DMS 273 treated with DMSO at 0.1 percent for 48 hours (cell line): ENCODE measurements around the gene ATP4B.
A peak's percentile ranks its signal among the peaks of the same experiment; 100 is the strongest.
"Not testable (repeated sequence)": the region's sequence is repeated elsewhere in the genome, so short reads cannot be mapped to it uniquely, and the experiment has no call there.

Experiments
- DNase-seq: peaks from one replicate; lab custom pipeline; 2025; lab: John Stamatoyannopoulos, UW

ATP4B gene

DNA sequence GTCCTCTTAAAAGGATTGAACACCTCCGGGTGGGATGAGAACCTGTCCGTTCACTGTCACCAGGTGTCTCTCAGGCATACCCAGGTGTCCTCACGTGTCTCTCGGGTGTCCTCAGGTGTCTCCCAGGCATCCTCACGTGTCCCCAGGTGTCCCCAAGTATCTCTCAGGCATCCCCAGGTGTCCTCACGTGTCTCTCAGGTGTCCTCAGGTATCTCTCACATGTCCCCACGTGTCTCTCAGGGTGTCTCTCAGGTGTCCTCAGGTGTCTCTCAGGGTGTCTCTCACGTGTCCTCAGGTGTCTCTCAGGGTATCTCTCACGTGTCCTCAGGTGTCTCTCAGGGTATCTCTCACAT, 33.8 kb downstream of the ATP4B start:
- DNase-seq: no peak

DNA sequence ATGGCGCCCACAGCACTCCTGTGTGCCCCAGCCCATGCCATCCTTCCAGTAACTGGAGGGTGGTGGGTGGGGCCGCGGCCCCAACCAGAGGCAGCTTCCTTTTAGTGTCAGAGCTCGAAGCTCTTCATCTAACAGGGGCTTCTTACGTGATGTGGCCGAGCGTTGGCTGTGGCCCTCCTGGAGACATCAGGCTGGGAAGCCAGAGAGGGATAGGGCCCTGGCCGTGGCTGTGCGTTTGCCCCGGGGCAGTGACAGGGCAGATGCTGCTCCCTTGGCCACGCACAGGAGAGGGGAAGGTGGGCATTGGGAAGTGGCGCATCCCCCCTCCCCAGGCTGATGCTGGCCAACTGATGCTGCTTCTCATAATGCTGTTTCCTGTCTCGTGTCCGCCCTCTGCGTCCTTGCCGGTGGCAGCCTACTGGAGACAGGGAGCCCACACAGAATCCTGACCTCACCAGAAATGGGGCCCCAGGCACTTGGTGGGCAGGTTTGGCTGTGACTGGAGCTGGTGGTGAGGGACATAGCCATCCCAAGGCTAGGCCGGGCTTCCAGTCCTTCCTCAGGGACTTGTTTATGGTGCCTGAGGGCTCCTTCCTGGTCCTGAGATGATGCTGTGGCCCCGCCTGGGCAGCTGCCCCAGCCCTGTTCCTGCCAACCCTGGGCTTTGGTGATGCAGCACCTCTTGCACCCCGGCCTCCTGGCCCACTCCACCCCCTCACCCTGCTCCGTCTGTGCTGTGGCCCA, 34.3 kb downstream of the ATP4B start:
- no peak for DNase-seq

DNA sequence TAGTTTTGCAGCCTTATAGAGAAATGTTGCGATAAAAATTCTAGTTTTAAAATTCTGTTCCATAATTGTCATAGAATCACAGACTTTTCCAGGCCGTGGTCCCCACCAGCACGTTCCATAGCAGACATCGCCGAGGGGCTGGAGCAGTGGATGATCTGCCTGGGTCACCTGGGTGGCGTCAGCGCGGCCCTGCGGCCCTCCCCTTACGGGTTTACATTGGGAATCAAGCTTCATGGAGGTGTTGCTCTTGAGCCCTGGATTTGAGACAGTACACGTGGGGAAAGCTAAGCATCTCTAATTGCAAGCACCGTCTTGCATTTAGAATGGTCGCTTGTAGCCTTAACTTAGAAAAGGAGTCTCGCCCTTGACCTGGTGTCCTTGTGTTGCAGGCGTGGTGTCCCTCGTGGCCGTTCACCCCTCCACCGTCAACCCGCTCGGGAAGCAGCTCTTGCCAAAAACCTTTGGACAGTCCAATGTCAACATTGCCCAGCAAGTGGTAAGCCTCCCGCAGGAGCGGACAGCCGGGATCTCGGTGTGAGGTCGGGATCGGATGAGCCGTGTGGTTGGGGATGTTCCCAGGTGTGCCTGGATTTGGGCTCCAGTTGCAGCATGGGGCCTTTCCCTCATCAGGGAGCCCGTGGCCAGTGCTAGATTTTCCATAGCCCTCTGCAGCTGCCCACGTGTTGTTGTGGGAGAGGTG, 35.1 kb downstream of the ATP4B start:
- DNase-seq: no peak

DNA sequence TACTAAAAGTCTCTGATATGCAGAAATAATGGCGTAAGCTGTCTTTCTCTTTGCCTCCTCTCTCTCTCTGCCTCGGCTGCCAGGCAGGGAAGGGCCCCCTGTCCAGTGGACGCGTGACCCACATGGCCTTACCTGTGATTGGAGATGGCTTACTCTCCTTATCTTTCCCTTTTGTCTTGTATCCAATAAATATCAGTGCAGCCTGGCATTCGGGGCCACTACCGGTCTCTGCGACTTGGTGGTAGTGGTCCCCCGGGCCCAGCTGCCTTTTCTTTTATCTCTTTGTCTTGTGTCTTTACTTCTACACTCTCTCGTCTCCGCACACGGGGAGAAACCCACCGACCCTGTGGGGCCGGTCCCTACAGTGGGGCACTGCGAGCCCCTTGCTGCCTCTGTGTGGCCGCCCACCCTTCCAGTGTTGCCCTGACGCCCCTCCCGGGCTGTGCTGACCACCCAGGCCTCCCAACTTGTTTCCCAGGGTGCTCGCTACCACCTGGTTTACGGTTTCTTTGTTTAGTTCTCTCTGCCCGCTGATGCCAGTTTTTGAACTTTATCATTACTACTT, 35.9 kb downstream of the ATP4B start:
- DNase-seq: not testable (repeated sequence)

DNA sequence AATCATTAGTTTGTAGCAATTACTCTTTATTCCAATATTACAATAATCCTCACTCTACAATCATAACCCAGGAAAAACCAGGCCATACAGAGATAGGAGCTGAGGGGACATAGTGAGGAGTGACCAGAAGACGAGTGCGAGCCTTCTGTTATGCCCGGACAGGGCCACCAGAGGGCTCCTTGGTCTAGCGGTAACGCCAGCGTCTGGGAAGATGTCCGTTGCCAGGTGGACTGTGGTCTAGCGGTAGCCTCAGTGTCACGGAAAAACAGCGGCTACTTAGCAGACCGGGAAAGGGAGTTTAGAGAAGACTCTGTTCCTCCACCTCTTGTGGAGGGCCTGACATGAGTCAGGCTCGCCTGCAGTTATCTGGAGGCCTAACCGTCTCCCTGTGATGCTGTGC, 36.5 kb downstream of the ATP4B start:
- DNase-seq: not testable (repeated sequence)

DNA sequence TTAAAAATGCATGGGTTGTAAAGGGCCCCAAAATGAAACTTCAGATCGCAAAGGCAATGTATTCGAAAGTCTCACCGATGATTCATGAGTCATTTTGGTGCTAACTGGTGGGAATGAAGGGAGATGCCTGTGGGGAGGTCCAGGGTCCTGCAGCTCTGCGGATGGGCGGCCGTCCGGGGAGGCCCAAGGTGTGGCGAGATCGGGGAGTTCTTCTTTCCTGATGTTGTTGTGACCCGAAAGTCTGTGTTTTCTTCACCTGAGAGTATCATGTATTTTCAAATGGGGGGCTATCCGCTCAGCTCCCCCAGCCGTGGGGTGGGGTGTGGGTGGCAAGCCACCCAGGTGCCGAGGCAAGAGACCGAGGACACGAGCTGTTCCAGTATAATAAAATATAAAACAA, 37.0 kb downstream of the ATP4B start:
- DNase-seq: no peak

GRCh38 chr13:113620036-113620796, 37.8 kb downstream of the ATP4B start:
- DNase-seq: peak; percentile 15

DNA sequence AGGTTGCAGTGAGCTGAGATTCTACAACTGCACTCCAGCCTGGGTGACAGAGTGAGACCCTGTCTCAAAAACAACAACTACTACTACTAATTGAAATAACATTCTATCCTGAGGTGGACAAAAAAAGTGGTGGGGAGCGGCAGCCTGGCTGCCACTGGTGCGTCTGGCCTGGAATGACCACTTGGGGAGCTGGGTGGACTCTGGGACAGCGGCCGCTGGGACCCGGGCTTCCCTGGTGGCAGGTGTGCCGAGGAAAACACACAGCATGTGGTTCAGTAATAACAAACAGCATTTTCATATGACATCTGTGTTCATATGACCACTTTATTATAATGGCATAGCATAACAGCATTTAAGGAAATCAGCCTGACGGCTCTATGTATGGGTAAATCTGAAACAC, 39.5 kb downstream of the ATP4B start:
- no peak for DNase-seq

- DNase-seq: no peak
These were observed 40.0 kb downstream of the ATP4B start for GRCh38 chr13:113617961-113618360.

GRCh38 chr13:113616991-113617749, 40.8 kb downstream of the ATP4B start:
- no peak for DNase-seq

DNA sequence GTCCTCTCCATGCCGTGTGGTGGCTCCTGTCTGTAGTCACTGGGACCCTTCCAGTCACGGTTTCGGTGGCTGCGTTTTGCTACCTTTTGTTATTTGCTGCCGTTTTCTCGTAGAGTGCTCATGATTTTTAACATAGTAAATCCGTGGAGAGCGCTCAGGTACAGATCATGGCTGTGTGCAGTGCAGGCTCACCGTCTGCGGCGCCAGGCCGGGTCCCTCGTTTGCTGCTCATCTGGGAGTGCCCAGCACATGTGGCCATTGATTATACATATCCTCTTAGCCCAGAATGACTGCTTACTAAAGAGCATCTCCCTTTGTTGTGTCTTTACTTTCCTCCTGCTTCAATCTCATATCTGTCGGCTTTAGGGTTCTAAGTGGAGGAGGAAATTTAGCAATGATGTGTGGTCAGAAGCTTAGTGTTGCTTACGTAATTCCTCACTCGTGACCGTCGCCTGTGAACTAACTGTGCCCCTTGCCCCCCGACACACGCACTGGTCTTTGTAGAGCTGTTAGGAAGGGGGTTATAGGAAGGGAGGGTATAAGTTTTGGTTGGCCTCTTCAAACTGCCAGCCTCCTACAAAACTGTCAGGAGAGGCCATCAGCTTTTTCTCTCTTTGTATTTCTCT, 41.6 kb downstream of the ATP4B start:
- no peak for DNase-seq

DNA sequence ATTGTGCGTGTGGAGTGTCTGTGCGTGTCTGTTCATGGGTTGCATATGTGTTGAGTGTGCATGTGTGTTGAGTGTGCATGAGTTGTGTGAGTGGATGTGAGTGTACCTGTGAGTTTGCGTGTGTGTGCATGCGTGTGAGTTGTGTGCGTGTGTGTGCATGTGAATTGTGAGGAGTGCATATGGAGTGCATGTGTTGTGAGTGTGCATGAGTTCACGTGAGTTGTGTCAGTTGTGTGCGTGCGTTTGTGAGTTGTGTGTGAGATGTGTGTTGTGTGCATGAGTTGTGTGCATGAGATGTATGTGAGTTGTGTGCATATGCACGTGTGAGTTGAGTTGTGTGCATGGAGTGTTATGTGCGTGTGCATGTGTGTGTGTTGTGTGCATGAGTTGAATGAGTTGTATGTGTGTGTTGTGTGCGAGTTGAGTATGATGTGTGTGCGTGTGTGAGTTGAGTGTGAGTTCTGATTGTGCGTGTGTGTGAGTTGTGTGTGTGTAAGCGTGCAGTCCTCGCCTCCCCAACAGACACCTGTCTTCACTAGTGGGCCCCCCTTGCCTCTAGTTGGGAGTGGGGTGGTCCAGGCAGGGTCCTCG, 44.1 kb downstream of the ATP4B start:
- DNase-seq: no peak

- DNase-seq: no peak
These were observed 45.4 kb downstream of the ATP4B start for GRCh38 chr13:113612607-113613006.

- DNase-seq: no peak
These were observed 46.0 kb downstream of the ATP4B start for GRCh38 chr13:113611996-113612395.

- DNase-seq: no peak
These were observed 47.7 kb downstream of the ATP4B start for GRCh38 chr13:113610266-113610665.

DNA sequence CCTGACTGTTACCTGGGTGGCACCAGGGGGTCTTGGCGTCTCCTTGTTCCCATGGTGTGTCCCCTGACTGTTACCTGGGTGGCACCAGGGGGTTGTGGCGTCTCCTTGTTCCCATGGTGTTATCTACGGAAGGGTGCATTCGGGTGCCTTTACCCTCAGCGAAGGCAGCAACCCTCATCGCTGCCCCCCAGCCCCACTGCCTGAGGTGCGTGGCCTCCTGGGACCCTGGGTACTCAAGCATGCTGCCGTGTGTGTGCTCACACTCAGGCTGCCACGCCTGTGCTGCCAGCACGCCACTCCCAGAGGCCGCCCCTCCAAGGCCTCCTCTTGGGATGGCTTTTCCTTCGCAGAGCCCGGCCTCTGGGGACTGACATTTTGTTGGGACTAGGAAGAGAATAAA, 48.4 kb downstream of the ATP4B start:
- DNase-seq: no peak

GRCh38 chr13:113608967-113609533, 48.9 kb downstream of the ATP4B start:
- no peak for DNase-seq

DNA sequence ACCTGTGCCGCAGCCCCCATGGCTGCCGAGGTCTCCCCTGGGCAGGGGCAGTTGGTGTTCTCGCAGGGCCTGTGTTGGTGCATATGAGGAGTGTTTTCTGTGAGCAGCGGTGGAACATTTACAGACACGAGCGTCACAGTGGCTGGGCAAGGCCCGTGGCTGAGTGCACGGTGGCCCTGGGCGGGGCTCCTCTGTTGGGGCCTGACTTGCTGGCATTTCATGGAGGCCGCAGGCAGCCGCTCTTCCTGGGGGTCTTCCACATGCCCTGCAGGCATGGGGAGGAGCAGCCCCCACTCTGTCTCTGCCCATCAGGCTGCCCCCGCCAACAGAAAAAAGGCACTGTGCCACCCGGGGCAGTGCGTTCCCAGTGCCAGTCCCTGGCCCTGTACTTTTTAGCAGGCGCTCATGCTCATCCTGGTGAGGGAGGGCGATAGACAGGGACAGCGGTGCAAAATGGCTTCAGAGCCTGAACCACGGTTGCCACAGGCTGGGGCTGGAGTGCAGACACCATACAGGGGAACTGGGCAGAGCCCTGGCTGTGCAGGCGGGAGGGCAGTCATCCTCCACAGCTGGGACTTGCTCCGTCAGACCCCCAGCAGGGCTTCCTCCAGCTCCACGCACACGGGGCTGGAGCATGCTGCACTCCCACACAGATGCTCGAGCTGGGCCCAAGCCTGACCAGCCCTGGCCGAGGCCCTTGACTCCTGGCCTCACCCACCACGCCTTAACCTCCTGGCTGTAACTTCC, 49.9 kb downstream of the ATP4B start:
- DNase-seq: no peak

- no peak for DNase-seq
These were observed 50.7 kb downstream of the ATP4B start for GRCh38 chr13:113607056-113607888.
